Stimulated activated naive B cell treated with anti-CD40 and anti-IgM and Interleukin-4, amounts not matched to agents 10 μg/mL and 1 μg/mL and 100 μg/mL, for 72 hours (primary cell): Measurements from ENCODE around the gene MGRN1.

ENCODE experiments used
- ATAC-seq, 2 donors: fragments of 150-1000 bp; cut with Tn5 transposase; replicated peaks; 2 replicates each; pipeline ENCODE4 v1.10.0; 2021; ENCODE audit warnings: moderate library complexity in 1 of 2
- DNase-seq: peaks from one replicate; pipeline ENCODE4 v3.0.0; 2021
- H3K27ac Mint-ChIP-seq: one replicate; pipeline ENCODE4 v1.8.0; 2022; ENCODE audit warnings: mild to moderate bottlenecking, mixed read lengths
- H3K27me3 Mint-ChIP-seq, 2 donors: one replicate each; pipeline ENCODE4 v1.8.0; 2022; ENCODE audit warnings: mixed read lengths in 2 of 2
- H3K36me3 Mint-ChIP-seq, 2 donors: one replicate each; pipeline ENCODE4 v1.8.0; 2022; ENCODE audit warnings: mixed read lengths in 2 of 2, mild to moderate bottlenecking in 1 of 2
- H3K4me1 Mint-ChIP-seq, 2 donors: one replicate each; pipeline ENCODE4 v1.8.0; 2022; ENCODE audit warnings: mixed read lengths in 2 of 2, mild to moderate bottlenecking in 1 of 2
- H3K4me3 Mint-ChIP-seq, 2 donors: one replicate each; pipeline ENCODE4 v1.8.0; 2022; ENCODE audit warnings: mild to moderate bottlenecking in 2 of 2, mixed read lengths in 2 of 2, moderate library complexity in 1 of 2
- H3K9me3 Mint-ChIP-seq, 2 donors: one replicate each; pipeline ENCODE4 v1.8.0; 2022; ENCODE audit warnings: mixed read lengths in 2 of 2, mild to moderate bottlenecking in 1 of 2

MGRN1 gene

GRCh38 chr16:4597174-4597573 is 27.5 kb upstream of the MGRN1 start:
- no peaks in the 10 kb centered on the region for H3K4me1 Mint-ChIP-seq
- no peak for ATAC-seq
- no peak for DNase-seq
- peaks cover 4 to 15% of the 10 kb centered on the region in 2 donors for H3K27me3 Mint-ChIP-seq
- no peaks in the 10 kb centered on the region for H3K36me3 Mint-ChIP-seq
- no peak overlapping the region for H3K27ac Mint-ChIP-seq
- no peaks in the 10 kb centered on the region for H3K9me3 Mint-ChIP-seq
- no peak overlapping the region for H3K4me3 Mint-ChIP-seq

- Mint-ChIP-seq H3K4me1 (no peaks in the 10 kb centered on the region), H3K36me3 (no peaks in the 10 kb centered on the region), H3K27ac (no peak overlapping the region), H3K27me3 (peaks cover 4 to 17% of the 10 kb centered on the region in 2 donors), H3K4me3 (no peak overlapping the region), H3K9me3 (no peaks in the 10 kb centered on the region)
- no peak for DNase-seq
- no peak for ATAC-seq
Measured at GRCh38 chr16:4599037-4599436, 25.6 kb upstream of the MGRN1 start.

- Mint-ChIP-seq H3K27ac (no peak overlapping the region), H3K9me3 (no peaks in the 10 kb centered on the region)
Measured at GRCh38 chr16:4599545-4599944, 25.1 kb upstream of the MGRN1 start.

GRCh38 chr16:4601036-4601863 is 23.4 kb upstream of the MGRN1 start:
- H3K4me3 Mint-ChIP-seq = no peak overlapping the region
- ATAC-seq (no peak), DNase-seq (no peak)
- no peaks in the 10 kb centered on the region for H3K9me3 Mint-ChIP-seq
- no peak overlapping the region for H3K27ac Mint-ChIP-seq
- H3K4me1 Mint-ChIP-seq = no peaks in the 10 kb centered on the region
- H3K27me3 Mint-ChIP-seq = peaks cover 4 to 17% of the 10 kb centered on the region in 2 donors
- no peaks in the 10 kb centered on the region for H3K36me3 Mint-ChIP-seq

More at GRCh38 chr16:4599545-4599944, 25.1 kb upstream of the MGRN1 start:
- Mint-ChIP-seq H3K36me3 (no peaks in the 10 kb centered on the region), H3K27me3 (peaks cover 4 to 17% of the 10 kb centered on the region in 2 donors), H3K4me3 (no peak overlapping the region), H3K4me1 (no peaks in the 10 kb centered on the region)
- no peak for ATAC-seq
- DNase-seq = no peak

GRCh38 chr16:4601864-4602186 is 22.8 kb upstream of the MGRN1 start:
- Mint-ChIP-seq H3K4me3 (no peak overlapping the region), H3K9me3 (no peaks in the 10 kb centered on the region), H3K36me3 (peaks cover 2% of the 10 kb centered on the region in 2 donors), H3K27me3 (peaks cover 4 to 17% of the 10 kb centered on the region in 2 donors), H3K4me1 (peaks cover 2% of the 10 kb centered on the region in 2 donors), H3K27ac (no peak overlapping the region)
- ATAC-seq (no peak), DNase-seq (no peak)

GRCh38 chr16:4602331-4602730 is 22.3 kb upstream of the MGRN1 start:
- H3K27me3 Mint-ChIP-seq = peaks cover 4 to 17% of the 10 kb centered on the region in 2 donors
- H3K27ac Mint-ChIP-seq = no peak overlapping the region
- no peaks in the 10 kb centered on the region for H3K9me3 Mint-ChIP-seq
- DNase-seq (no peak), ATAC-seq (no peak)
- H3K4me3 Mint-ChIP-seq = no peak overlapping the region
- H3K36me3 Mint-ChIP-seq = peaks cover 5 to 7% of the 10 kb centered on the region in 2 donors
- H3K4me1 Mint-ChIP-seq = peaks cover 3 to 4% of the 10 kb centered on the region in 2 donors

GRCh38 chr16:4603624-4604170 is 20.9 kb upstream of the MGRN1 start:
- peaks cover 10 to 16% of the 10 kb centered on the region in 2 donors for H3K36me3 Mint-ChIP-seq
- H3K4me3 Mint-ChIP-seq = no peak overlapping the region
- H3K9me3 Mint-ChIP-seq = no peaks in the 10 kb centered on the region
- DNase-seq (no peak), ATAC-seq (no peak)
- peaks cover 4% of the 10 kb centered on the region in 2 donors for H3K4me1 Mint-ChIP-seq
- H3K27me3 Mint-ChIP-seq = peaks cover 4 to 17% of the 10 kb centered on the region in 2 donors
- H3K27ac Mint-ChIP-seq = no peak overlapping the region

GRCh38 chr16:4604401-4604800 is 20.2 kb upstream of the MGRN1 start:
- Mint-ChIP-seq H3K4me3 (no peak overlapping the region), H3K4me1 (peaks cover 4% of the 10 kb centered on the region in 2 donors), H3K27me3 (peaks cover 4 to 13% of the 10 kb centered on the region in 2 donors), H3K9me3 (no peaks in the 10 kb centered on the region), H3K36me3 (peaks cover 12 to 18% of the 10 kb centered on the region in 2 donors), H3K27ac (no peak overlapping the region)
- ATAC-seq = no peak
- DNase-seq = no peak

- H3K4me1 Mint-ChIP-seq = peaks cover 5 to 8% of the 10 kb centered on the region in 2 donors
- H3K4me3 Mint-ChIP-seq = no peak overlapping the region
- DNase-seq (no peak), ATAC-seq (no peak)
- H3K9me3 Mint-ChIP-seq = no peaks in the 10 kb centered on the region
- peaks cover 12 to 18% of the 10 kb centered on the region in 2 donors for H3K36me3 Mint-ChIP-seq
- peak overlapping the region; percentile 9 for H3K27ac Mint-ChIP-seq
- H3K27me3 Mint-ChIP-seq = peaks cover 4 to 10% of the 10 kb centered on the region in 2 donors
Measured at GRCh38 chr16:4606354-4606753, 18.3 kb upstream of the MGRN1 start.

- no peak overlapping the region for H3K27ac Mint-ChIP-seq
- no peak overlapping the region for H3K4me3 Mint-ChIP-seq
- ATAC-seq (no peak), DNase-seq (no peak)
- peaks cover 12 to 18% of the 10 kb centered on the region in 2 donors for H3K36me3 Mint-ChIP-seq
- H3K9me3 Mint-ChIP-seq = no peaks in the 10 kb centered on the region
- no peaks in the 10 kb centered on the region for H3K27me3 Mint-ChIP-seq
- H3K4me1 Mint-ChIP-seq = peaks cover 9 to 18% of the 10 kb centered on the region in 2 donors
Measured at GRCh38 chr16:4607841-4608703, 16.6 kb upstream of the MGRN1 start.

- peaks cover 12 to 18% of the 10 kb centered on the region in 2 donors for H3K36me3 Mint-ChIP-seq
Measured at GRCh38 chr16:4608704-4608980, 16.0 kb upstream of the MGRN1 start.

GRCh38 chr16:4609200-4610010 is 15.2 kb upstream of the MGRN1 start:
- Mint-ChIP-seq H3K9me3 (no peaks in the 10 kb centered on the region), H3K4me1 (peaks cover 13 to 21% of the 10 kb centered on the region in 2 donors), H3K27me3 (no peaks in the 10 kb centered on the region), H3K27ac (no peak overlapping the region), H3K4me3 (no peak overlapping the region), H3K36me3 (peaks cover 12 to 18% of the 10 kb centered on the region in 2 donors)
- ATAC-seq = no peak
- no peak for DNase-seq

More at GRCh38 chr16:4608704-4608980, 16.0 kb upstream of the MGRN1 start:
- Mint-ChIP-seq H3K27ac (no peak overlapping the region), H3K4me3 (no peak overlapping the region), H3K9me3 (no peaks in the 10 kb centered on the region), H3K27me3 (no peaks in the 10 kb centered on the region), H3K4me1 (peaks cover 13 to 21% of the 10 kb centered on the region in 2 donors)
- ATAC-seq (no peak), DNase-seq (no peak)

- Mint-ChIP-seq H3K27me3 (no peaks in the 10 kb centered on the region), H3K36me3 (peaks cover 12 to 21% of the 10 kb centered on the region in 2 donors), H3K4me1 (peaks cover 17 to 28% of the 10 kb centered on the region in 2 donors), H3K27ac (peak overlapping the region; percentile 51), H3K4me3 (no peak overlapping the region), H3K9me3 (no peaks in the 10 kb centered on the region)
- DNase-seq (no peak), ATAC-seq (no peak)
Measured at GRCh38 chr16:4610011-4611005, 14.3 kb upstream of the MGRN1 start.
